ENCODE results near the gene ARL4D. TPM values are rescaled to one million over a fixed set of nuclear protein-coding genes. Genes with fewer than 3 reads are reported as not detected.
"Not testable (repeated sequence)": the region's sequence is repeated elsewhere in the genome, so short reads cannot be mapped to it uniquely, and the experiment has no call there.

ARL4D gene
- total RNA-seq, 1 experiment from 2014 or later: 4.5 TPM

DNA sequence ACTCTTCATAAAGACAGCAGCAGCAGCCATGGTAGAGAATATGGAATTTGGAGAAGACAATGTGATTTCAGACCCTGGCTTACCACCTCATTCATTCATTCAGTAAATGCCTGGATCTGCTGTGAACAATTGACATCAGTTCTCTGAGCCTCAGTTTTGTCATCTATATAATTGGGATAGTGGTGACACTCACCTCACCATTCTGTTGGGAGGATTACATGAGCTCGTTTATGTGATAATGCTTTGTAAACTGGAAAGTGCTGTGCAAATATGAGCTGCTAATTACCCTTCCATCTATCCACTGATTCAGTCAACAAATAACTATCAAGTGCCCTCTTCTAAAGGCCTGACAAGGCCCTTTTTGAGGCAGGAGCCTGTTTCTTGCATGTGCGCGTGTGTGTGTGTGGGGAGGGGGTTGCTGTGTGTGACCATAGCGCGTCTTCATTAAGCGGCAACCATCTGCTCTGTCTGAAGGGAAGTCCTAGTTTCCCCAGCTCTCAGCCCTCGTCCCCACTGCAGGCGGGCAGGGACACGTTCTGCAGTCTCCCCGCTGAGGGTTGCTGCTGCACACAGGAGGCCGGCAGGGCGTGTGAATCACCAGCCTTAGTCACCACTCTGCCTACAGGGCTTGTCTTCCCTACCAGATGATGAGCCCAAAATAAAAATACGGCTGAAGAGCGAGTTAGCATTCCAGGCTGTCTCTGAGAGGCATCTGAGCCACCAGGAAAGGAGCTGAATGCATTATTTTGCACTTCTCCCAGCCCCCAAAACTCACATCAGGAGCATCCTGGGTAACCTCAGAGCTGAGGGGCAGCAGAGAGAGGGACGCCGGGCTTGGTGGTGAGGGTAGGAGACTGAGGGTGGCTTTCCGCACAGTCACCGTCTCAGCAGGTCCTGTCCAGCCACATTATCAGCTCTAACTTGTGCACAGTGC is 19.9 kb downstream of the ARL4D start:
- Histone ChIP-seq H3K9me3 (ENCODE audit: control insufficient read depth, insufficient read depth, low read depth, low read length) (no peaks in the 10 kb centered on the region), H3K27ac (ENCODE audit: low read length) (no peak overlapping the region), H3K36me3 (ENCODE audit: control insufficient read depth, insufficient read depth, low read length) (no peaks in the 10 kb centered on the region), H3K27me3 (ENCODE audit: control insufficient read depth, insufficient read depth, low read length) (no peaks in the 10 kb centered on the region), H3K4me3 (ENCODE audit: low read depth in 2 of 2, low read length in 2 of 2) (peak overlapping the region in 1 of 2 experiments; percentile 35; a peak in 2 of 4 replicates), H3K4me1 (ENCODE audit: control insufficient read depth, insufficient read depth, low read length) (peaks cover 16% of the 10 kb centered on the region)
- CTCF ChIA-PET: no interaction called here
- peak; percentile 99 for ATAC-seq
- no TSS peak for BruUV-seq (replicated peaks)
- TF ChIP-seq, protein P1, sequence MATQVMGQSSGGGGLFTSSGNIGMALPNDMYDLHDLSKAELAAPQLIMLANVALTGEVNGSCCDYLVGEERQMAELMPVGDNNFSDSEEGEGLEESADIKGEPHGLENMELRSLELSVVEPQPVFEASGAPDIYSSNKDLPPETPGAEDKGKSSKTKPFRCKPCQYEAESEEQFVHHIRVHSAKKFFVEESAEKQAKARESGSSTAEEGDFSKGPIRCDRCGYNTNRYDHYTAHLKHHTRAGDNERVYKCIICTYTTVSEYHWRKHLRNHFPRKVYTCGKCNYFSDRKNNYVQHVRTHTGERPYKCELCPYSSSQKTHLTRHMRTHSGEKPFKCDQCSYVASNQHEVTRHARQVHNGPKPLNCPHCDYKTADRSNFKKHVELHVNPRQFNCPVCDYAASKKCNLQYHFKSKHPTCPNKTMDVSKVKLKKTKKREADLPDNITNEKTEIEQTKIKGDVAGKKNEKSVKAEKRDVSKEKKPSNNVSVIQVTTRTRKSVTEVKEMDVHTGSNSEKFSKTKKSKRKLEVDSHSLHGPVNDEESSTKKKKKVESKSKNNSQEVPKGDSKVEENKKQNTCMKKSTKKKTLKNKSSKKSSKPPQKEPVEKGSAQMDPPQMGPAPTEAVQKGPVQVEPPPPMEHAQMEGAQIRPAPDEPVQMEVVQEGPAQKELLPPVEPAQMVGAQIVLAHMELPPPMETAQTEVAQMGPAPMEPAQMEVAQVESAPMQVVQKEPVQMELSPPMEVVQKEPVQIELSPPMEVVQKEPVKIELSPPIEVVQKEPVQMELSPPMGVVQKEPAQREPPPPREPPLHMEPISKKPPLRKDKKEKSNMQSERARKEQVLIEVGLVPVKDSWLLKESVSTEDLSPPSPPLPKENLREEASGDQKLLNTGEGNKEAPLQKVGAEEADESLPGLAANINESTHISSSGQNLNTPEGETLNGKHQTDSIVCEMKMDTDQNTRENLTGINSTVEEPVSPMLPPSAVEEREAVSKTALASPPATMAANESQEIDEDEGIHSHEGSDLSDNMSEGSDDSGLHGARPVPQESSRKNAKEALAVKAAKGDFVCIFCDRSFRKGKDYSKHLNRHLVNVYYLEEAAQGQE (IDR thresholded peaks at IDR 0.05; ENCODE audit: insufficient read depth in 1 of 2, low read depth in 2 of 2, low read length in 1 of 2): no peak
- TF ChIP-seq TCF7L2 (IDR thresholded peaks at IDR 0.05; ENCODE audit: low read depth, low read length) (no peak), POLR2AphosphoS5 (IDR thresholded peaks at IDR 0.05; ENCODE audit: low read depth, low read length) (no peak), SIN3A (IDR thresholded peaks at IDR 0.05; ENCODE audit: borderline replicate concordance, insufficient read depth, low read depth, low read length) (no peak), CTCF (IDR thresholded peaks at IDR 0.05) (no peak)
- intact Hi-C loops (cut with micrococcal nuclease; ENCODE audit: unreplicated experiment): no loop called here
- in situ Hi-C loops (cut with HindIII; ENCODE audit: low pct_unique_long_range_greater_than_20kb, low sequenced_read_pairs): no loop called here
- POLR2A ChIA-PET: no interaction called here
- DNase-seq (ENCODE audit: low read depth, low spot score): no peak

DNA sequence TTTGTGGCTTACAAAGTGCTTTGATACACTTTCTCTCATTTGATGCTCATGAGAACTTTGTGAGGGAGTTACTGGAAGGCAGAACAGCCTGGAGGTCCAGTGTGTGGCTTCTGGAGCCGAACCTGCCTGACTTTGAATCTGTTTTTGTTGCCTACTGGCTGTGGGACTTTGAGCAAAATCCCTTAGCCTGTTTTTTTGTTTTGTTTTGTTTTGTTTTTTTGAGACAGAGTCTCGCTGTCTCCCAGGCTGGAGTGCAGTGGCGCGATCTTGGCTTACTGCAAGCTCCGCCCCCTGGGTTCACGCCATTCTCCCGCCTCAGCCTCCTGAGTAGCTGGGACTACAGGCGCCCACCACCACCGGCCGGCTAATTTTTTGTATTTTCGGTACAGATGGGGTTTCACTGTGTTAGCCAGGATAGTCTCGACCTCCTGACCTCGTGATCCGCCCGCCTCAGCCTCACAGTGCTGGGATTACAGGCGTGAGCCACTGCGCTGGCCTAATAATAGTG is 20.6 kb downstream of the ARL4D start:
- H3K36me3 ChIP-seq (ENCODE audit: control insufficient read depth, insufficient read depth, low read length); DNase-seq (ENCODE audit: low read depth, low spot score); CTCF ChIA-PET; intact Hi-C loops (cut with micrococcal nuclease; ENCODE audit: unreplicated experiment); H3K27ac ChIP-seq (ENCODE audit: low read length); ATAC-seq; H3K27me3 ChIP-seq (ENCODE audit: control insufficient read depth, insufficient read depth, low read length); in situ Hi-C loops (cut with HindIII; ENCODE audit: low pct_unique_long_range_greater_than_20kb, low sequenced_read_pairs); POLR2A ChIA-PET; H3K9me3 ChIP-seq (ENCODE audit: control insufficient read depth, insufficient read depth, low read depth, low read length); BruUV-seq (replicated peaks): not testable (repeated sequence)
- Histone ChIP-seq H3K4me1 (ENCODE audit: control insufficient read depth, insufficient read depth, low read length) (peaks cover 16% of the 10 kb centered on the region), H3K4me3 (ENCODE audit: low read depth in 2 of 2, low read length in 2 of 2) (peak overlapping the region in 1 of 2 experiments; percentile 35; a peak in 2 of 4 replicates)

All from Panc1 (cell line).